ENCODE data around the gene STK11.

The STK11 gene

GRCh38 chr19:1265615-1266128 is 60.1 kb downstream of the STK11 start:
- no peak for TF ChIP-seq CTCF (IDR thresholded peaks at IDR 0.05; ENCODE audit: borderline replicate concordance, control extremely low read depth, extremely low read depth, insufficient read depth, missing control alignments)
- no peak for DNase-seq (ENCODE audit: low spot score)
- in situ Hi-C loops (cut with MboI; ENCODE audit: low sequenced_read_pairs, unreplicated experiment): no loop called here

GRCh38 chr19:1266129-1266915 is 60.7 kb downstream of the STK11 start:
- DNase-seq (ENCODE audit: low spot score): peak; percentile 92
- TF ChIP-seq CTCF (IDR thresholded peaks at IDR 0.05; ENCODE audit: borderline replicate concordance, control extremely low read depth, extremely low read depth, insufficient read depth, missing control alignments): peak; percentile 1
- in situ Hi-C loops (cut with MboI; ENCODE audit: low sequenced_read_pairs, unreplicated experiment): no loop called here

GRCh38 chr19:1266916-1267476 is 61.4 kb downstream of the STK11 start:
- in situ Hi-C loops (cut with MboI; ENCODE audit: low sequenced_read_pairs, unreplicated experiment): no loop called here
- no peak for DNase-seq (ENCODE audit: low spot score)
- TF ChIP-seq CTCF (IDR thresholded peaks at IDR 0.05; ENCODE audit: borderline replicate concordance, control extremely low read depth, extremely low read depth, insufficient read depth, missing control alignments): peak; percentile 97

- DNase-seq (ENCODE audit: low spot score): no peak
- in situ Hi-C loops (cut with MboI; ENCODE audit: low sequenced_read_pairs, unreplicated experiment): no loop called here
- TF ChIP-seq CTCF (IDR thresholded peaks at IDR 0.05; ENCODE audit: borderline replicate concordance, control extremely low read depth, extremely low read depth, insufficient read depth, missing control alignments): no peak
Observed at GRCh38 chr19:1267477-1268225, 62.1 kb downstream of the STK11 start.

- in situ Hi-C loops (cut with MboI; ENCODE audit: low sequenced_read_pairs, unreplicated experiment): no loop called here
- DNase-seq (ENCODE audit: low spot score): no peak
- no peak for TF ChIP-seq CTCF (IDR thresholded peaks at IDR 0.05; ENCODE audit: borderline replicate concordance, control extremely low read depth, extremely low read depth, insufficient read depth, missing control alignments)
Observed at GRCh38 chr19:1268226-1269064, 62.9 kb downstream of the STK11 start.

- peak; percentile 98 for DNase-seq (ENCODE audit: low spot score)
- in situ Hi-C loops (cut with MboI; ENCODE audit: low sequenced_read_pairs, unreplicated experiment): no loop called here
- TF ChIP-seq CTCF (IDR thresholded peaks at IDR 0.05; ENCODE audit: borderline replicate concordance, control extremely low read depth, extremely low read depth, insufficient read depth, missing control alignments): no peak
Observed at GRCh38 chr19:1269065-1269477, 63.5 kb downstream of the STK11 start, which contains the start of gene CIRBP. TSS of gene CIRBP (plus strand) at chr19:1269332. CDS start at chr19:1270934, 1,602 bp downstream.
